DND-41 (cell line): ENCODE results near the gene KCNH1.

Experiments
- ATAC-seq: fragments of 200-7000 bp; cut with Tn5 transposase; 3 replicates; pipeline ENCODE4 v1.9.1; 2021; ENCODE audit warnings: low read depth; ENCODE audit not compliant: insufficient read depth
- DNase-seq: peaks from one replicate; pipeline ENCODE4 v3.0.0-alpha.2; 2020
- H2AFZ ChIP-seq: 2 replicates; pipeline ENCODE4 v1.6.0; 2012; ENCODE audit warnings: low read depth, low read length
- H3K27ac ChIP-seq: 2 replicates; pipeline ENCODE4 v1.5.1; 2012; ENCODE audit warnings: low read length, inconsistent platforms
- H3K27me3 ChIP-seq: fragments of 200-600 bp; sonication (generic); 2 replicates; pipeline ENCODE4 v1.6.0; 2012; ENCODE audit warnings: low read length, mild to moderate bottlenecking, inconsistent platforms; ENCODE audit not compliant: insufficient read depth, poor library complexity
- H3K36me3 ChIP-seq: 2 replicates; pipeline ENCODE4 v1.5.1; 2012; ENCODE audit warnings: low read length, inconsistent platforms; ENCODE audit not compliant: insufficient read depth
- H3K4me1 ChIP-seq: 2 replicates; pipeline ENCODE4 v1.5.1; 2012; ENCODE audit warnings: mild to moderate bottlenecking, low read length; ENCODE audit not compliant: insufficient read depth
- H3K4me2 ChIP-seq: 2 replicates; pipeline ENCODE4 v1.6.0; 2012; ENCODE audit warnings: mild to moderate bottlenecking, moderate library complexity, low read length, inconsistent platforms; ENCODE audit not compliant: insufficient read depth
- H3K4me3 ChIP-seq, 2 experiments: fragments of 200-600 bp in 1 of 2; shearing (Covaris generic) in 1 of 2; 2 replicates each; pipeline ENCODE4 v1.5.1; 2012 to 2016; ENCODE audit warnings: inconsistent platforms in 2 of 2, low read length in 2 of 2, mild to moderate bottlenecking in 2 of 2, low read depth in 1 of 2, moderate library complexity in 1 of 2
- H3K79me2 ChIP-seq: 2 replicates; pipeline ENCODE4 v1.6.0; 2012; ENCODE audit warnings: low read length, inconsistent platforms; ENCODE audit not compliant: insufficient read depth
- H3K9ac ChIP-seq: 2 replicates; pipeline ENCODE4 v1.6.0; 2012; ENCODE audit warnings: low read depth, mild to moderate bottlenecking, inconsistent platforms, low read length, moderate library complexity
- H3K9me3 ChIP-seq: 2 replicates; pipeline ENCODE4 v1.5.1; 2012; ENCODE audit warnings: low read length, moderate library complexity, mild to moderate bottlenecking, inconsistent platforms; ENCODE audit not compliant: insufficient read depth, severe bottlenecking
- H4K20me1 ChIP-seq: 2 replicates; pipeline ENCODE4 v1.6.0; 2012; ENCODE audit warnings: low read length; ENCODE audit not compliant: insufficient read depth
- CTCF ChIP-seq: IDR thresholded peaks from 2 replicates; pipeline ENCODE4 v1.5.1; 2012; ENCODE audit warnings: borderline replicate concordance, low read length, moderate library complexity, mild to moderate bottlenecking; ENCODE audit not compliant: poor library complexity, severe bottlenecking; ENCODE audit errors: extremely low read depth
- EZH2 ChIP-seq: IDR thresholded peaks from 3 replicates; pipeline ENCODE4 v1.6.1; 2012; ENCODE audit warnings: borderline replicate concordance, low read depth, mild to moderate bottlenecking, moderate library complexity, low read length, inconsistent platforms; ENCODE audit not compliant: severe bottlenecking

The KCNH1 gene

GRCh38 chr1:210787800-210788199 lies 346.1 kb downstream of the KCNH1 start:
- no peaks in the 10 kb centered on the region for H4K20me1 ChIP-seq
- no peak overlapping the region for H3K4me2 ChIP-seq
- no peak for TF ChIP-seq CTCF
- TF ChIP-seq EZH2, result no peak

GRCh38 chr1:210786546-210786945 lies 347.4 kb downstream of the KCNH1 start:
- Histone ChIP-seq H2AFZ (no peak overlapping the region), H3K4me2 (no peak overlapping the region), H3K4me3 (no peak overlapping the region), H3K9me3 (no peaks in the 10 kb centered on the region), H3K9ac (no peak overlapping the region), H3K27ac (no peak overlapping the region), H3K4me1 (no peaks in the 10 kb centered on the region), H3K27me3 (no peaks in the 10 kb centered on the region), H4K20me1 (no peaks in the 10 kb centered on the region), H3K79me2 (no peaks in the 10 kb centered on the region), H3K36me3 (no peaks in the 10 kb centered on the region)
- no peak for DNase-seq
- TF ChIP-seq EZH2, result no peak
- TF ChIP-seq CTCF, result no peak
- no peak for ATAC-seq

More at GRCh38 chr1:210787800-210788199, 346.1 kb downstream of the KCNH1 start:
- Histone ChIP-seq H3K27me3 (no peaks in the 10 kb centered on the region), H3K9ac (no peak overlapping the region), H3K27ac (no peak overlapping the region), H3K4me3 (no peak overlapping the region), H3K36me3 (no peaks in the 10 kb centered on the region), H3K4me1 (no peaks in the 10 kb centered on the region), H3K79me2 (no peaks in the 10 kb centered on the region), H3K9me3 (no peaks in the 10 kb centered on the region), H2AFZ (no peak overlapping the region)
- DNase-seq, result no peak
- ATAC-seq, result no peak

GRCh38 chr1:210783925-210784324 lies 350.0 kb downstream of the KCNH1 start:
- no peaks in the 10 kb centered on the region for H3K27me3 ChIP-seq
- no peaks in the 10 kb centered on the region for H3K9me3 ChIP-seq
- no peak overlapping the region for H3K9ac ChIP-seq
- no peaks in the 10 kb centered on the region for H3K79me2 ChIP-seq
- no peak overlapping the region for H3K4me3 ChIP-seq
- H4K20me1 ChIP-seq, result no peaks in the 10 kb centered on the region
- H3K4me2 ChIP-seq, result no peak overlapping the region
- ATAC-seq (no peak), DNase-seq (no peak)
- H3K36me3 ChIP-seq, result no peaks in the 10 kb centered on the region
- TF ChIP-seq CTCF (no peak), EZH2 (no peak)
- H3K27ac ChIP-seq, result no peak overlapping the region
- H2AFZ ChIP-seq, result no peak overlapping the region
- H3K4me1 ChIP-seq, result no peaks in the 10 kb centered on the region

GRCh38 chr1:210781652-210782051 lies 352.3 kb downstream of the KCNH1 start:
- no peak for ATAC-seq

More at GRCh38 chr1:210781652-210782051, 352.3 kb downstream of the KCNH1 start:
- no peak overlapping the region for H3K4me2 ChIP-seq
- no peak overlapping the region for H2AFZ ChIP-seq
- no peaks in the 10 kb centered on the region for H3K9me3 ChIP-seq
- H3K4me1 ChIP-seq, result no peaks in the 10 kb centered on the region
- no peak for DNase-seq
- no peak for TF ChIP-seq EZH2
- no peak overlapping the region for H3K4me3 ChIP-seq
- H3K9ac ChIP-seq, result no peak overlapping the region
- no peak overlapping the region for H3K27ac ChIP-seq
- H3K36me3 ChIP-seq, result no peaks in the 10 kb centered on the region
- H4K20me1 ChIP-seq, result no peaks in the 10 kb centered on the region
- no peaks in the 10 kb centered on the region for H3K27me3 ChIP-seq
- H3K79me2 ChIP-seq, result no peaks in the 10 kb centered on the region
